Stimulated activated CD8-positive, alpha-beta memory T cell treated with anti-CD3 and anti-CD28 coated beads, Interleukin-4, amount 100 ng/mL, for 24 hours (primary cell): ENCODE data around the gene ATP11B.

Source experiments
- DNase-seq: peaks from one replicate; pipeline ENCODE4 v3.0.0-alpha.2; 2020; ENCODE audit warnings: low read depth

The ATP11B gene

GRCh38 chr3:182957226-182957625, 163.9 kb downstream of the ATP11B start:
- DNase-seq, result no peak

DNA sequence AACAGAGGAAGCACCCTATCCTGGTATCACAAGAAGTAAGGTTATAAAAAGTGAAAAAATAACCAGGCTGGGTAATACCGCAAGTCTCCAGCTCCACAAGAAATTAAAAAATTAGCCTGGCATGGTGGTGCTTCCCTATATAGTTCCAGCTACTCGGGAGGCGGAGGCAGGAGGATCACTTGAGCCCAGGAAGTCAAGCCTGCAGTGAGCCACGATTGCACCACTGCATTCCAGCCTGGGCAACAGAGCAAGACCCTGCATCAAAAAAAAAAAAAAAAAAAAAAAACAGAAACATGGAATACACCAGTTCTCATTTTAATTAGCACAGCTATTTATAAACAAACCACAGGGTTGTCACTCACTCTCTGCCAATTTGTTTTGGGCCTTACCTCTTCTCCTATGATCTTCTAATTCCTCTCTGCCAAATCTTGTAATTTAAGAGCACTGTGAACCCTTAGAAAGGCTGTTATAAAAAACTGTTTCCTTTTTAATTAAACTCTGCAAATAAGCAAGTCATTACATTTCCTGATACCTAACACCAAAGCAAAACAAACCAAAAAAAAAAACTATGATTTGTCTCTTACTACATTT, 164.5 kb downstream of the ATP11B start:
- no peak for DNase-seq

GRCh38 chr3:182959474-182960350, 166.4 kb downstream of the ATP11B start:
- no peak for DNase-seq

- no peak for DNase-seq
Measured at GRCh38 chr3:182962166-182962565, 168.9 kb downstream of the ATP11B start.

DNA sequence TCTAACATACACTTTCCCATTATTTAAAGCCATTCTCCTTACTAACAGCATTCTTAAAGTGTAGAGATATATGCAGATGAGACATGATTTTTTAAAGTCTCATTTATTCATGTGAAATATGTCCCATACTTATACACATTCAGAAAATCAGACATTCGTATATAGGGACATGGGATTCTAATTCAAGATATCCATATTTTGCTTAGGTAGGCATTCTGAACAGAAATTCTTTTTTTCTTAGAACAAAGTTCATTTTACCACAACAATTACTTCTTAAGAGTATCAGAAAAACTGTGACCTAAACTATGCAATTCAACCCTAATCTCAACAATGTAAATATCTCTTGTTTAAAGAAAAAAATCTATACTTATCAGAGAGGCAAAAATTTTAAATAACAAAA, 170.9 kb downstream of the ATP11B start:
- DNase-seq, result no peak

- DNase-seq, result no peak
Measured at GRCh38 chr3:182965861-182966366, 172.6 kb downstream of the ATP11B start.

- no peak for DNase-seq
Measured at GRCh38 chr3:182967218-182968204, 174.2 kb downstream of the ATP11B start.

- DNase-seq, result no peak
Measured at GRCh38 chr3:182969277-182969676, 176.0 kb downstream of the ATP11B start.

DNA sequence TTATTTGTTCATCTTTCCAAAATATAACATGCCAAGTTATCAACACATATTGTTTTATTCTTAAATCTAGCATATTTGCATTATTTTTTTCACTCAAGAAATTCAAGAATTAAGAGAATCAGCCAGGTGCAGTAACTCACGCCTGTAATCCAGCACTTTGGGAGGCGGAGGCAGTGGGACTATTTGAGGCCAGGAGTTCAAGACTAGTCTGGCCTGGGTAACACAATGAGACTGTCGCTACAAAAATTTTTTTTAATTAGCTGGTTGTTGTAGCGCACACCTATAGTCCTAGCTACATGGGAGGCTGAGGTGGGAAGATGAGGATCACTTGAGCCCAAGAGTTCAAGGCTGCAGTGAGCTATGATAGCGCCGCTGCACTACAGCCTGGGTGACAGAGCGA, 176.5 kb downstream of the ATP11B start:
- DNase-seq, result no peak

DNA sequence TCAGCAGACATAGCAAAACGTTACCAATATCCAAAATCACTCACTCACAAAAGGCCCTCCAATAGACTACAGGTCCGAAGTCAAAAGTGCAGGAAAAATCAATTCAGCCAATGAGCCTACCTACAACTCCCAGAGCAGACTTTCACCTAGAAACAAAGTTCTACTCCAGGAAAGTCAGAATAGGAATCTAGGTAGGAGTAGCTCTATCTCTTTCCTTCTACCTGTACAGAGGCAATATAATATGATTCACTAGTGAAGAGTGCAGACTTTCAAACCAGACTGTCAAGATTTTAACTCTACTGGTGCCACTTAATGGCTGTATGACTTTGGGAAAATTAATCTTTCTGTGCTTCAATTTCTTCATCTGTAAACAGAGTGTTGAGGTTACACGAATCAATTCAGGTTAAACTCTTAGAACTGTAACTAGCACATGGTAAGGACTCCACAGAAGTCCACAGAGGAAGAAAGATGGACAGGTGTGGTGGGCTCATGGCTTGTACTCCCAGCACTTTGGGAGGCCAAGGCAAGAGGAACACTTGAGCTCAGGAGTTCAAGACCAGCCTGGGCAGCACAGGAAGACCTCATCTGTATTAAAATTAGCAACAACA, 177.6 kb downstream of the ATP11B start:
- no peak for DNase-seq
